ENCODE data around the gene SLCO3A1.

The SLCO3A1 gene

GRCh38 chr15:92011611-92012367 is 158.3 kb downstream of the SLCO3A1 start:
- DNase-seq = peak; percentile 66

- DNase-seq = no peak
Observed at GRCh38 chr15:92012368-92012629, 158.8 kb downstream of the SLCO3A1 start.

- DNase-seq = no peak
Observed at GRCh38 chr15:92012881-92013280, 159.4 kb downstream of the SLCO3A1 start.

GRCh38 chr15:92014281-92015030 is 160.9 kb downstream of the SLCO3A1 start:
- DNase-seq = no peak

- no peak for DNase-seq
Observed at GRCh38 chr15:92017882-92018534, 164.5 kb downstream of the SLCO3A1 start.

GRCh38 chr15:92018535-92019239 is 165.2 kb downstream of the SLCO3A1 start:
- DNase-seq = no peak

- no peak for DNase-seq
Observed at GRCh38 chr15:92019706-92020105, 166.2 kb downstream of the SLCO3A1 start.

GRCh38 chr15:92020207-92020606 is 166.7 kb downstream of the SLCO3A1 start:
- no peak for DNase-seq

GRCh38 chr15:92020804-92021203 is 167.3 kb downstream of the SLCO3A1 start:
- DNase-seq = no peak

GRCh38 chr15:92021792-92022191 is 168.3 kb downstream of the SLCO3A1 start:
- DNase-seq = no peak

GRCh38 chr15:92023965-92024364 is 170.5 kb downstream of the SLCO3A1 start:
- DNase-seq = no peak

GRCh38 chr15:92025706-92026270 is 172.3 kb downstream of the SLCO3A1 start:
- no peak for DNase-seq

- DNase-seq = no peak
Observed at GRCh38 chr15:92028389-92028724, 174.8 kb downstream of the SLCO3A1 start.

- no peak for DNase-seq
Observed at GRCh38 chr15:92029767-92030166, 176.3 kb downstream of the SLCO3A1 start.

GRCh38 chr15:92033314-92033713 is 179.8 kb downstream of the SLCO3A1 start:
- no peak for DNase-seq

GRCh38 chr15:92033723-92034122 is 180.2 kb downstream of the SLCO3A1 start:
- no peak for DNase-seq

GRCh38 chr15:92034227-92034626 is 180.7 kb downstream of the SLCO3A1 start:
- DNase-seq = no peak

GRCh38 chr15:92035551-92035950 is 182.0 kb downstream of the SLCO3A1 start:
- no peak for DNase-seq

GRCh38 chr15:92035961-92036360 is 182.5 kb downstream of the SLCO3A1 start:
- DNase-seq = no peak

GRCh38 chr15:92037491-92037890 is 184.0 kb downstream of the SLCO3A1 start:
- no peak for DNase-seq

- DNase-seq = no peak
Observed at GRCh38 chr15:92040350-92040749, 186.8 kb downstream of the SLCO3A1 start.

GRCh38 chr15:92041371-92041770 is 187.9 kb downstream of the SLCO3A1 start:
- DNase-seq = no peak

GRCh38 chr15:92043283-92043682 is 189.8 kb downstream of the SLCO3A1 start:
- DNase-seq = no peak

Measured in T1000 (cell line).